HCT116 (cell line): ENCODE data around the gene GLOD5. TPM values are rescaled to one million over a fixed set of nuclear protein-coding genes. Genes with fewer than 3 reads are reported as not detected.

ENCODE experiments used
- ATAC-seq: fragments of 200-7000 bp; cut with Tn5 transposase; 2 replicates; pipeline ENCODE4 v1.9.1; 2020; ENCODE audit warnings: mild to moderate bottlenecking, moderate library complexity
- BruUV-seq: library from RNA; stranded (reverse); fragments of 400-500 nt; replicated peaks from 2 replicates; lab custom pipeline; 2021; lab: Mats Ljungman, UMichigan
- CTCF ChIA-PET: fragments of 300-600 bp; sonication (Branson Sonifier 250); formaldehyde crosslinking; loops from one replicate; lab custom pipeline; 2021; ENCODE audit warnings: antibody characterized with exemption; lab: Charles Lee
- POLR2A ChIA-PET: fragments of 300-600, 350-600 bp; sonication (Branson Sonifier 250); formaldehyde crosslinking; loops from one replicate; lab custom pipeline; 2021; ENCODE audit warnings: antibody characterized with exemption; lab: Charles Lee
- RAD21 ChIA-PET, 2 experiments: fragments of 300-600 bp; sonication (Branson Sonifier 250); formaldehyde crosslinking; loops; one replicate each; lab custom pipeline; 2023; ENCODE audit warnings: low total read pairs in 2 of 2; ENCODE audit not compliant: uncharacterized antibody in 2 of 2, unreplicated experiment in 2 of 2, low non-redundant PET in 1 of 2; lab: Charles Lee
- DNase-seq: peaks from one replicate; pipeline ENCODE4 v3.0.0-alpha.2; 2010; ENCODE audit warnings: low read depth, low spot score
- H2AFZ ChIP-seq: fragments of 200-600 bp; shearing (Covaris generic), sonication (generic); 2 replicates; pipeline ENCODE4 v1.6.1; 2017; ENCODE audit warnings: low read depth, mixed run types, mixed read lengths, antibody characterized with exemption, low read length; ENCODE audit not compliant: poor library complexity, severe bottlenecking
- H3K27ac ChIP-seq: 2 replicates; pipeline ENCODE4 v1.5.1; 2012; ENCODE audit warnings: low read depth, low read length
- H3K27me3 ChIP-seq: fragments of 200-600 bp; sonication (generic); 2 replicates; pipeline ENCODE4 v1.6.1; 2016; ENCODE audit warnings: mixed run types, low read length, mixed read lengths; ENCODE audit not compliant: insufficient read depth
- H3K36me3 ChIP-seq, 2 experiments: fragments of 200-500 bp in 1 of 2; fragments of 200-600 bp in 1 of 2; sonication (Bioruptor generic) in 1 of 2; sonication (generic) in 1 of 2; 2 replicates each; pipeline versions ENCODE4 v1.5.1 to v1.6.1; 2014 to 2016; ENCODE audit warnings: low read length in 2 of 2, inconsistent platforms in 1 of 2, mixed read lengths in 1 of 2, mixed run types in 1 of 2; ENCODE audit not compliant: insufficient read depth in 2 of 2, control insufficient read depth in 1 of 2
- H3K4me1 ChIP-seq, 2 experiments: fragments of 200-600 bp in 1 of 2; sonication (generic) in 1 of 2; 2 replicates each; pipeline versions ENCODE4 v1.5.1 to v1.6.1; 2012 to 2017; ENCODE audit warnings: low read length in 2 of 2, inconsistent platforms in 1 of 2, mild to moderate bottlenecking in 1 of 2, mixed read lengths in 1 of 2, mixed run types in 1 of 2, moderate library complexity in 1 of 2; ENCODE audit not compliant: insufficient read depth in 2 of 2, control insufficient read depth in 1 of 2
- H3K4me2 ChIP-seq: fragments of 200-600 bp; sonication (generic); 2 replicates; pipeline ENCODE4 v1.6.1; 2017; ENCODE audit warnings: mixed run types, low read length, mixed read lengths
- H3K4me3 ChIP-seq, 2 experiments: fragments of 200-600 bp in 1 of 2; sonication (generic) in 1 of 2; replicated peaks in 1 of 2; 2 replicates each; pipeline ENCODE4 v1.5.1; 2011 to 2016; ENCODE audit warnings: low read length in 2 of 2, control low read depth in 1 of 2, low read depth in 1 of 2, mild to moderate bottlenecking in 1 of 2, mixed read lengths in 1 of 2, mixed run types in 1 of 2
- H3K79me2 ChIP-seq: fragments of 200-600 bp; sonication (generic); 2 replicates; pipeline ENCODE4 v1.6.1; 2017; ENCODE audit warnings: mild to moderate bottlenecking, mixed run types, low read length, moderate library complexity, mixed read lengths; ENCODE audit not compliant: insufficient read depth
- H3K9ac ChIP-seq: fragments of 200-600 bp; sonication (generic); 2 replicates; pipeline ENCODE4 v1.6.1; 2016; ENCODE audit warnings: low read length, mixed read lengths
- H3K9me2 ChIP-seq: fragments of 200-600 bp; sonication (generic), shearing (Covaris generic); 2 replicates; pipeline ENCODE4 v1.6.1; 2017; ENCODE audit warnings: mixed run types, mild to moderate bottlenecking, moderate library complexity; ENCODE audit not compliant: insufficient read depth
- H3K9me3 ChIP-seq, 2 experiments: fragments of 200-500 bp in 1 of 2; fragments of 200-600 bp in 1 of 2; sonication (Bioruptor generic) in 1 of 2; sonication (generic) in 1 of 2; 2 replicates each; pipeline ENCODE4 v1.6.1; 2014 to 2017; ENCODE audit warnings: low read length in 2 of 2, mixed read lengths in 2 of 2, inconsistent platforms in 1 of 2, low read depth in 1 of 2, mild to moderate bottlenecking in 1 of 2, mixed run types in 1 of 2, moderate library complexity in 1 of 2; ENCODE audit not compliant: control insufficient read depth in 1 of 2, insufficient read depth in 1 of 2
- H4K20me1 ChIP-seq: fragments of 200-600 bp; sonication (generic), shearing (Covaris generic); 2 replicates; pipeline ENCODE4 v1.6.1; 2017; ENCODE audit warnings: mixed run types, mild to moderate bottlenecking, moderate library complexity; ENCODE audit not compliant: insufficient read depth
- CBX3 ChIP-seq: IDR thresholded peaks from 2 replicates; pipeline ENCODE4 v1.6.1; 2012; ENCODE audit warnings: low read depth
- ELF1 ChIP-seq: IDR thresholded peaks from 2 replicates; pipeline ENCODE4 v1.6.1; 2012; ENCODE audit warnings: low read depth, borderline replicate concordance
- EZH2phosphoT487 ChIP-seq: fragments of 200-600 bp; IDR thresholded peaks from 2 replicates; pipeline ENCODE4 v1.6.1; 2018; ENCODE audit warnings: antibody characterized with exemption, borderline replicate concordance
- POLR2A ChIP-seq: IDR thresholded peaks from 2 replicates; pipeline ENCODE4 v1.7.0; 2011; ENCODE audit warnings: borderline replicate concordance; ENCODE audit not compliant: insufficient read depth, insufficient read length; ENCODE audit errors: extremely low read depth
- POLR2AphosphoS5 ChIP-seq: IDR thresholded peaks from 2 replicates; pipeline ENCODE4 v1.6.1; 2011; ENCODE audit warnings: mild to moderate bottlenecking, low read depth, low read length, moderate library complexity
- SIN3A ChIP-seq: IDR thresholded peaks from 2 replicates; pipeline ENCODE4 v1.6.1; 2012; ENCODE audit warnings: low read depth
- TCF7L2 ChIP-seq: IDR thresholded peaks from 2 replicates; pipeline ENCODE4 v1.7.0; 2011; ENCODE audit warnings: borderline replicate concordance, inconsistent platforms; ENCODE audit not compliant: insufficient read depth, insufficient read length; ENCODE audit errors: extremely low read depth
- ZFX ChIP-seq: fragments of 450-650 bp; IDR thresholded peaks from 2 replicates; pipeline ENCODE4 v1.6.1; 2017
- intact Hi-C: fragments of 100-400 bp; cut with micrococcal nuclease; formaldehyde crosslinking; loops from 2 replicates; pipeline ENCODE4 v1.10.0; 2022
- total RNA-seq: library from RNA; stranded (reverse); gene quantifications from one replicate; pipeline ENCODE4 v1.2.1, GENCODE V29; 2021; ENCODE audit not compliant: unreplicated experiment
- TF ChIP-seq, protein P1 (sequence below): IDR thresholded peaks from 2 replicates; pipeline ENCODE4 v1.6.1; 2012
- TF ChIP-seq, protein P2 (sequence below): IDR thresholded peaks from 2 replicates; pipeline ENCODE4 v1.6.1; 2012; ENCODE audit warnings: low read depth
- TF ChIP-seq, protein P3 (sequence below), 3 experiments: fragments of 200-600 bp in 1 of 3; sonication (generic) in 1 of 3; IDR thresholded peaks in 2 of 3; conservative IDR thresholded peaks in 1 of 3; 2 replicates each; pipeline ENCODE4 v1.5.1; 2012 to 2017; ENCODE audit warnings: low read depth in 2 of 3, low read length in 2 of 3, antibody characterized with exemption in 1 of 3, borderline replicate concordance in 1 of 3, control low read depth in 1 of 3, mild to moderate bottlenecking in 1 of 3, mixed read lengths in 1 of 3, mixed run types in 1 of 3, moderate library complexity in 1 of 3; ENCODE audit not compliant: insufficient read depth in 1 of 3

The GLOD5 gene
- total RNA-seq, 1 experiment from 2014 or later, result not detected

DNA sequence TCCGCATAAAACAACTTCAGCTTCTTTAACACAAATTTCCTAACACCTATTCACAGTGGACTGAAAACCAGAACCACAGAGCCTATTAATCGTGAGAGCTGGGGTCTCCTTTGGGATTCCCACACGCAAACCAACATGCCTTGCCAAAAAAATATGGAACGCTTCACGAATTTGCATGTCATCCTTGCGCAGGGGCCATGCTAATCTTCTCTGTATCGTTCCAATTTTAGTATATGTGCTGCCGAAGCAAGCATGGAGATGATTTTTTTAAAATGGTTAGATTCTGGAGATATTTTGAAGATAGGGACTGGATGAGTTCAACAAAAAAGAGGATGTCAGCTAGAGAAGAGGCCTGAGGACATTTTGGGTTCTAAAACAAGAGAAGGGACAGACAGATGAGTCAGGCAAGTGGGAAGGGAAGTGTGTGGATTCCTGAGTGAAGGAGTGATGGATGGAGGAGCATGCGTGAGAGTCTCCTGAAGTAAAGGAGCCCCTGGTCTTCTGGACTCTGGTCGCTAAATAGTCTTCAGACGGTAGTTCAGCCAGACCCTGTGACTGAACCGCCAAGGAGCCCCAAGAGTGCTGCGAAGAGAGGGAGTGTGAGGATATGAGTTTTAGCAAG, 15.4 kb downstream of the GLOD5 start:
- DNase-seq, result no peak
- H3K27ac ChIP-seq, result no peak overlapping the region
- H3K9ac ChIP-seq, result no peak overlapping the region
- no peak overlapping the region for H2AFZ ChIP-seq
- POLR2A ChIA-PET, result no interaction called here
- TF ChIP-seq ELF1 (no peak), CBX3 (no peak), TCF7L2 (no peak), EZH2phosphoT487 (no peak), POLR2A (no peak), ZFX (no peak), POLR2AphosphoS5 (no peak), SIN3A (no peak)
- TF ChIP-seq, protein P1, sequence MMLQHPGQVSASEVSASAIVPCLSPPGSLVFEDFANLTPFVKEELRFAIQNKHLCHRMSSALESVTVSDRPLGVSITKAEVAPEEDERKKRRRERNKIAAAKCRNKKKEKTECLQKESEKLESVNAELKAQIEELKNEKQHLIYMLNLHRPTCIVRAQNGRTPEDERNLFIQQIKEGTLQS, result no peak
- TF ChIP-seq, protein P2, sequence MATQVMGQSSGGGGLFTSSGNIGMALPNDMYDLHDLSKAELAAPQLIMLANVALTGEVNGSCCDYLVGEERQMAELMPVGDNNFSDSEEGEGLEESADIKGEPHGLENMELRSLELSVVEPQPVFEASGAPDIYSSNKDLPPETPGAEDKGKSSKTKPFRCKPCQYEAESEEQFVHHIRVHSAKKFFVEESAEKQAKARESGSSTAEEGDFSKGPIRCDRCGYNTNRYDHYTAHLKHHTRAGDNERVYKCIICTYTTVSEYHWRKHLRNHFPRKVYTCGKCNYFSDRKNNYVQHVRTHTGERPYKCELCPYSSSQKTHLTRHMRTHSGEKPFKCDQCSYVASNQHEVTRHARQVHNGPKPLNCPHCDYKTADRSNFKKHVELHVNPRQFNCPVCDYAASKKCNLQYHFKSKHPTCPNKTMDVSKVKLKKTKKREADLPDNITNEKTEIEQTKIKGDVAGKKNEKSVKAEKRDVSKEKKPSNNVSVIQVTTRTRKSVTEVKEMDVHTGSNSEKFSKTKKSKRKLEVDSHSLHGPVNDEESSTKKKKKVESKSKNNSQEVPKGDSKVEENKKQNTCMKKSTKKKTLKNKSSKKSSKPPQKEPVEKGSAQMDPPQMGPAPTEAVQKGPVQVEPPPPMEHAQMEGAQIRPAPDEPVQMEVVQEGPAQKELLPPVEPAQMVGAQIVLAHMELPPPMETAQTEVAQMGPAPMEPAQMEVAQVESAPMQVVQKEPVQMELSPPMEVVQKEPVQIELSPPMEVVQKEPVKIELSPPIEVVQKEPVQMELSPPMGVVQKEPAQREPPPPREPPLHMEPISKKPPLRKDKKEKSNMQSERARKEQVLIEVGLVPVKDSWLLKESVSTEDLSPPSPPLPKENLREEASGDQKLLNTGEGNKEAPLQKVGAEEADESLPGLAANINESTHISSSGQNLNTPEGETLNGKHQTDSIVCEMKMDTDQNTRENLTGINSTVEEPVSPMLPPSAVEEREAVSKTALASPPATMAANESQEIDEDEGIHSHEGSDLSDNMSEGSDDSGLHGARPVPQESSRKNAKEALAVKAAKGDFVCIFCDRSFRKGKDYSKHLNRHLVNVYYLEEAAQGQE, result no peak
- TF ChIP-seq, protein P3, sequence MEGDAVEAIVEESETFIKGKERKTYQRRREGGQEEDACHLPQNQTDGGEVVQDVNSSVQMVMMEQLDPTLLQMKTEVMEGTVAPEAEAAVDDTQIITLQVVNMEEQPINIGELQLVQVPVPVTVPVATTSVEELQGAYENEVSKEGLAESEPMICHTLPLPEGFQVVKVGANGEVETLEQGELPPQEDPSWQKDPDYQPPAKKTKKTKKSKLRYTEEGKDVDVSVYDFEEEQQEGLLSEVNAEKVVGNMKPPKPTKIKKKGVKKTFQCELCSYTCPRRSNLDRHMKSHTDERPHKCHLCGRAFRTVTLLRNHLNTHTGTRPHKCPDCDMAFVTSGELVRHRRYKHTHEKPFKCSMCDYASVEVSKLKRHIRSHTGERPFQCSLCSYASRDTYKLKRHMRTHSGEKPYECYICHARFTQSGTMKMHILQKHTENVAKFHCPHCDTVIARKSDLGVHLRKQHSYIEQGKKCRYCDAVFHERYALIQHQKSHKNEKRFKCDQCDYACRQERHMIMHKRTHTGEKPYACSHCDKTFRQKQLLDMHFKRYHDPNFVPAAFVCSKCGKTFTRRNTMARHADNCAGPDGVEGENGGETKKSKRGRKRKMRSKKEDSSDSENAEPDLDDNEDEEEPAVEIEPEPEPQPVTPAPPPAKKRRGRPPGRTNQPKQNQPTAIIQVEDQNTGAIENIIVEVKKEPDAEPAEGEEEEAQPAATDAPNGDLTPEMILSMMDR (IDR thresholded peaks at IDR 0.05 in 2 of 3, conservative IDR thresholded peaks at IDR 0.05 in 1 of 3; ENCODE audit: borderline replicate concordance in 1 of 3, insufficient read depth in 1 of 3, low read depth in 2 of 3, low read length in 2 of 3), result no peak
- intact Hi-C loops, result no loop called here
- no peaks in the 10 kb centered on the region for H3K9me2 ChIP-seq
- H3K9me3 ChIP-seq, result no peaks in the 10 kb centered on the region
- no TSS peak for BruUV-seq
- CTCF ChIA-PET, result no interaction called here
- no peaks in the 10 kb centered on the region for H3K4me1 ChIP-seq
- H3K27me3 ChIP-seq, result no peaks in the 10 kb centered on the region
- no peaks in the 10 kb centered on the region for H3K36me3 ChIP-seq
- no peak overlapping the region for H3K4me3 ChIP-seq
- no peak for ATAC-seq
- no peaks in the 10 kb centered on the region for H4K20me1 ChIP-seq
- H3K4me2 ChIP-seq, result no peak overlapping the region
- RAD21 ChIA-PET, result no interaction called here
- no peaks in the 10 kb centered on the region for H3K79me2 ChIP-seq
